ENCODE results near the gene PTPRN2.

The PTPRN2 gene

DNA sequence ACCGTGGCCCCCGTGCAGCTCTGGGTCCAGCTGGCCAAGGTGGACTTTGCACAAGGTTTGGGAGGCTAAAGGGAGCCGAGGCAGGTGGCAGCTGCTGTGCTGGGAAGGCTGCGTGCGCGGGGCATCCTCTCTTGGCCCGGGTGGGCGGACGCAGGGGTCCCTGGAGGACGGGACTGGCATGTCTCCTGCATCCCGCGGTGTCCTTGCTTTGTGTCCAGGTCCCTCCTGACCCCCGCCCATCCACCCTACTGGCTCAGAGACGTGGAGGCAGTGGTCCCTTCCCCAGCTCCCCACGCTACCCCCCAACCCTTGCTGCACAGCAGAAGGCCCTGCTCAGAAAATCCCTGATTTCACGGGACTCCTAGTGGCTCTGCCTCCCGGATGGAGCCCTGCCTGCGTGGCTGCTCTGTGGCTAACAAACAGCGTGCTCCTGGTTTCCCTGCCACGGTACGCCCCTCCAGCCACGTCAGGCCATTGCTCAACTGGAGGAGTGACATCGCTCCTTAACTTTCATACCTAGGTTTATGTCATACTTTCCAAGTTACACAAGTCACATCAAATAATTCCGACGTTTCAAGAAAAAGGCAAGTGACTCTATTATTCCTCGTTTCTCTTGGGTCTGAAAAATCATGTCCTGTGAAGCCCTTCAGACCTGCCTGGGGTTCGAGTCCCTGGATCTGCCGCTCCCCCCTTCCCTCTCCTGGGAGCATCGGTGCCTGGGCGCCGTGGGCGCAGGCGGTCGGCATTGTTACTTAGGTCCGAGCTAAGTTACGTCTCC lies 829.0 kb downstream of the PTPRN2 start:
- no peak for DNase-seq (ENCODE audit: low read depth in 2 of 2, low spot score in 1 of 2)

GRCh38 chr7:157757776-157758467 lies 829.7 kb downstream of the PTPRN2 start:
- no peak for DNase-seq (ENCODE audit: low read depth in 2 of 2, low spot score in 1 of 2)

DNA sequence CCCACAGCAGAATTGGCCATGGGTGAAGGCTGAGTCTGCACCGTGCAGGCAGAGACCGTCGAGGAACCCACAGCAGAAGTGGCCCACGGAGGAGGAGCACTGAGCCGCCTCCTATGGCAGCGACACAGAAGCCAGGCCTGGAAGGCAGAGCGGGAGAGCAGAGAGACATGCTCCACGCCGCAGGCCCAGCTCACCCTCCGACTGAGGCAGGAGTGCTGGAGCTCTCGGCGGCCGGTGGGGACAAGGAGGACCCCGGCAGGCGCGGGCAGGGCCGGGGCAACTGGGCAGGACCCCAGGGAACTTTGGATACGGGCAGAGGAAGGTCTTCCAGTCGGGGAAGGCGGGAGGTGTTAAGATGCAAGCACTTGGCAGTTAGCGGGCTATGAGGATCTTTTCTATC lies 830.4 kb downstream of the PTPRN2 start:
- no peak for DNase-seq (ENCODE audit: low read depth in 2 of 2, low spot score in 1 of 2)

DNA sequence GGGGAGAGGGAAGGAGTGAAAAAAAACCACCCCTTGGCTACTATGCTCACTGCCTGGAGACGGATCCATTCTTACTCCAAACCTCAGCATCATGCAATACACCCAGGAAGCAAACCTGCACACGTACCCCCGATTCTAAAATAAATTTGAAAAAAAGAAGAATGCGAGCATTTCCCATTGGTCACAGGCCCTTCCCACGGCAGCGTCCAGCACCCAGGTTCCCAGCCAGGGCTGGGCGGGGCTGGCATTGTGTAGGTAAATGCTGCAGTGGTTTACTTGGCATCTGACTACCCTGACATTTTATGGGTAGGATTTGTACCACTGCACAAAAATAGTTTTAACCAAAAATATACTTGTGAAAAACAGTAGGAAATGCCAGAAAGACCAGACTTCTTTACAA lies 831.9 kb downstream of the PTPRN2 start:
- no peak for DNase-seq (ENCODE audit: low read depth in 2 of 2, low spot score in 1 of 2)

GRCh38 chr7:157754416-157754790 lies 833.2 kb downstream of the PTPRN2 start:
- DNase-seq (ENCODE audit: low read depth in 2 of 2, low spot score in 1 of 2) = no peak

DNA sequence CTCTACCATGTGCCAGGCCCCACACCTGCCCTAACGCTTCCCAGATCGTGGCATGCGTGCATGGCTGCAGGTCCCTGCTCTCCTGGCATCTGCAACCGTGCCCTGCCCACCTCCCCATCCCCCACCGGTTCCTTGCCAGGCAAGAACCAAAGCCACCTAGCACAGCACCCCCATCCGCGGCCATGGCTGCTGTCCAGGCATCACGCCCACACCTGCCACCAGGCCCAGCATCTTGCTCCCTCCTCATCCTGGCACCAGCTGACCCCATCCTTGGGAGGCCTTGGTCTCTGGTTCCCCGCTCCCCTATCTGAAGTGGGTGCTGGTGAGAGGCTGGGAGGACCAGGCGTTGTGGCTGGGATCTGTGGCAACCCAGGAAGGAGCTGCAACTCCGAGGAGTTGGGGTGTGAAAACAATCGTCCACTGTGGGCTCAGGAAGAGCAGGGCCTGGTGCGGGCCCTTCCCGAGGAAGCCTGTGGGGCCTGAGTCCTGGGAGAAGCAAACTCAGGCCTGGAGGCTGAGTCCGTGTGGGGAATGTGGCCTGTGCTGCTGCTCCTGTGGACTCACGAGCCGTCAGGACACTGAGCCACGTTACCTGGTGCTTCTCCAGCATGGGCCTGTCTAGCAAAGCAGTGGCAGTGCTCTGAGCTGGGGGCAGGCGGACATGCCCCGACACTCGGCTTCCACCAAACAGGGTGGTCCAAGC lies 833.8 kb downstream of the PTPRN2 start:
- no peak for DNase-seq (ENCODE audit: low read depth in 2 of 2, low spot score in 1 of 2)

GRCh38 chr7:157752832-157753291 lies 834.8 kb downstream of the PTPRN2 start:
- DNase-seq (ENCODE audit: low read depth in 2 of 2, low spot score in 1 of 2) = no peak

- DNase-seq (ENCODE audit: low read depth in 2 of 2, low spot score in 1 of 2) = no peak
These were observed 835.5 kb downstream of the PTPRN2 start for GRCh38 chr7:157751951-157752673.

- no peak for DNase-seq (ENCODE audit: low read depth in 2 of 2, low spot score in 1 of 2)
These were observed 836.2 kb downstream of the PTPRN2 start for GRCh38 chr7:157751406-157751805.

GRCh38 chr7:157750291-157750690 lies 837.3 kb downstream of the PTPRN2 start:
- DNase-seq (ENCODE audit: low read depth in 2 of 2, low spot score in 1 of 2) = no peak

- no peak for DNase-seq (ENCODE audit: low read depth in 2 of 2, low spot score in 1 of 2)
These were observed 841.6 kb downstream of the PTPRN2 start for GRCh38 chr7:157745721-157746709.

DNA sequence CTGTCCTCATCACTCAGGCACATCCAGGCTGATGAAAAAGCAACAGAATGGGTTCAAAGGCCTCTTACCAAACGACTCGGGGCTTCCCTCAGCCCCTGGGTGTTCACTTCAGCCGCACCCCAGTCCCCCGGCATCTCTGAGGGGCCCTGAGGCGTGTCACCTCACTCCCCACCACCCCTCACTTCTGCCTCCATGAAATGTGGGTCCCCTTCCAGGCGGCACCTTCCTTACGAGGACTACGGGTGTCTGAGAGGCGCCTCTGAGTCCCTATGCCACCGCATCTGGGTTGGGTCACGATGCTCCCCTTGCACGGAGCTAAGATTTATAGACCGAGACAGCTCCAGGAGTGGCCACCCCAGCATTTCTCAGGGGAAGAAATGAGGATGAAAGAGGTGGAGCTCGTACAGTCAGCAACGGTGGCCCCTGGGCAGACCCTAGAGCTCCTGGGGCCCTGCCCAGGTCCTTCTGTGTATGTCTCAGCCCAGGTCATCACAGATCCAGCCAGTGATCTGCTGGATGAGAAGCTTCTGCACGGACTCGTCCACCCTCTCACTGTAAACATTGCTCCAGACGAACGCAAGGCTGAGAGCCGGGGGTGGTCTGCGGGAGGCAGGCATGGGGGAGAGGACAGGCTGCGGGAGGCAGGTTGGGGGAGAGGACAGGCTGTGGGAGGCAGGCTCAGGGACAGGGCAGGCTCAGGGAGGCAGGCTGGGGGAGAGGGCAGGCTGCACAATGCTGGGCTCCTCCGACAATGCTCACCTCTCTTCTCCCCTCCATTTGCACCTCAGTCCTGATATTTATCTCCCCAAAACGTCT lies 842.6 kb downstream of the PTPRN2 start:
- no peak for DNase-seq (ENCODE audit: low read depth in 2 of 2, low spot score in 1 of 2)

DNA sequence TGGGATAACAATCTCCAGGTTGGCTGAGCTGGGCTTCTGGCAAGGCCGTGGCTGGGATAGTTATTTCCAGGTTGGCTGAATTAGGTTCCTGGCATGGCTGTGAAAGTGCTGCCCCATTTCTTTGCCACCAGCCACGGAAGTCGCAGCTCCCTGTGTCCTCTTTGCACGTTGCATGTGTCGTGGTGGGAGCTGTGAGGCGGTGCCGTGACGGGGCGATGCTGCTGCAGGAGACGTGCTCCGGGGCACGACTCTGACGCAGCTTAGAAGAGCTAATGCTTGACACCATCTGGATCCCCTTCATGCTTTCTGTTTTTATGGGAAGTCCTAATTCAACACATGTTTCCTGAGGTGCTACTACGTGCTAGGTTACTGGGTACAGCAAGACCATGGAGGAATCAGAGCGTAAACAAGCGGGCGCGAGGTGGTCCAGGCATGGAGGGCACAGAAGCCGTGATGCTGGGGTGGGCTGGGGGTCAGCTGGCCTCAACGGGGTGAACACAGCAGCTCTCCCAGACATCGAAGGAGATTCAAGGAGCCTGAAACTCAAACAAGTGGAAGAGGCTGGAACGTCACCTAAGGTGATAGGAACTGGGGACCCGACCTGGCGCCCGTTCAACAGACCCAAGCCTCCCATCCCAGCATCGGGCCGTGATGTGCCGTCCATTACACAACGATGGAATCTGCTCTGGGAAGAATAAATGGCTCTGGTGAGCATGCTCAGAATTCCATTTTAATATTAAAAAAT lies 843.7 kb downstream of the PTPRN2 start:
- DNase-seq (ENCODE audit: low read depth in 2 of 2, low spot score in 1 of 2) = no peak

DNA sequence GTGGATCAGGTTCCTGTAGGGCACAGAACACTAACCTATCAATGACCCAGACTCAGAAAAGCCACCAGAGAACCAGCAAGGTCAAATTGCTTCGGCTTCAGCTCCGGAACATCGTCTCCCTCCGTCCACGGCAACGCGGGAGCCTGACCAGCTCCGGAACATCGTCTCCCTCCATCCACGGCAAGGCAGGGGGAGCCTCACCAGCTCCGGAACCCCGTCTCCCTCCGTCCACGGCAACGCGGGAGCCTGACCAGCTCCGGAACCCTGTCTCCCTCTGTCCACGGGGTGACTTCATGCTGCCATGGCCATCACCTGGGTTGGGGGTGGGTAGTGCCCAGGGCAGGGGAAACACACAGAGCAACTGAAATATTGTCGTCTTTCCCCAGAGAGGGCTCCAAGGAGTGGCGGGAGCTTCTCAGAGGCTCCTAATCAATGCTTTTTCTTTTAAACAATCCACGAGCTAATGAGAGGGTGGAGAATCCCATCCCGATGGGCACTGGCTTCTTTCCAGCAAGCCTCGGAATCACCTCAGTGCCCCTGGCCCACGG lies 847.3 kb downstream of the PTPRN2 start:
- no peak for DNase-seq (ENCODE audit: low read depth in 2 of 2, low spot score in 1 of 2)

- DNase-seq (ENCODE audit: low read depth in 2 of 2, low spot score in 1 of 2) = no peak
These were observed 848.0 kb downstream of the PTPRN2 start for GRCh38 chr7:157739650-157740049.

GRCh38 chr7:157739031-157739430 lies 848.6 kb downstream of the PTPRN2 start:
- no peak for DNase-seq (ENCODE audit: low read depth in 2 of 2, low spot score in 1 of 2)

GRCh38 chr7:157738066-157738460 lies 849.6 kb downstream of the PTPRN2 start:
- DNase-seq (ENCODE audit: low read depth in 2 of 2, low spot score in 1 of 2) = no peak

Data from stimulated activated CD8-positive, alpha-beta memory T cell treated with anti-CD3 and anti-CD28 coated beads, Interleukin-4, amount 100 ng/mL, for 4 hours (primary cell).